NCI-H1092 treated with DMSO at 0.1 percent for 48 hours (cell line): ENCODE data around the gene CERS6.

ENCODE experiments used
- DNase-seq: peaks from one replicate; lab custom pipeline; 2025; lab: John Stamatoyannopoulos, UW

The CERS6 gene

GRCh38 chr2:168671932-168672331 lies 215.9 kb downstream of the CERS6 start:
- DNase-seq, result no peak

DNA sequence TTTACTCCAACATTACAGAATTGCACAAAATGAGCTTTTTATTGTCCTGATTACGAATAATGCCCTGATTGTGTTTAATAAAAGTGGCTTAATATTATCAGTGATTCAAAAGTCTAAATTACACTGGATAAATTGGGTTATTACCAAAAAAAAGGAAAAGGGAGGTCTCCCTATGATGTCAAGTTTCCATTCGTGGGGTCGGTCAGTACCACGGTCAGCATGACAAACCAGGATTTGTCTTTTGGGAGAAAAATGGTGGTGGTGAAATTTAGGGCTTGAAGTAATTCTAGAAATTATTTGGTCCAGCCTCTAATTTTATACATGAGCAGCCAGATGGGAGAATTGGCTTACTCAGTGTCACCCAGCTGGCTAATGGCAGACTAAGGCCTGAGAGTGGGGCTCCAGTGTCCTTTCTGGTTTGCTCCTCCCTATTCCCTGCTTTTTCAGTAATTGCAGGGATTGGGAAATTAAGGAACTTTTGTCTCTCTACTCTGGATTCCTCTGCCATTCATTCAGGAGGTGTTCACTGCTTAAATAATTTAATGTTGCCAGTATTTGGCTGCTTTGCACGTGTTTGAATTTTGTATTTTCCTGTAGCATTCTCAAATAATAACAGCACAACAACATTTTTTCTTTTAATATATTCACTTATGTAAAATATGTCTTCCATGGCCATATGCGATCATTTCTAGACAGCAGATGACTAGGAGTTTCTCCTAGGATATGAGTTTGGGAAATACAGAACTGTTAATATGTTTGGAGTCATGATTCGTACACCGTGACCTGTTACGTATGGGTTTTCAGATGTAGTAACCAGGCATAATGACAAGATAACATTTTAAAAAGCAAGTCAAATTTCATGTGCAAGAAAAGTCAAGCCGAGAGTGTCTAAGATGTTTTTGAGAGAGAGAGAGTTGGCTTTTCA lies 217.5 kb downstream of the CERS6 start:
- no peak for DNase-seq

GRCh38 chr2:168678153-168678853 lies 222.2 kb downstream of the CERS6 start:
- DNase-seq, result no peak

- no peak for DNase-seq
Measured at GRCh38 chr2:168679081-168679480, 223.0 kb downstream of the CERS6 start.

DNA sequence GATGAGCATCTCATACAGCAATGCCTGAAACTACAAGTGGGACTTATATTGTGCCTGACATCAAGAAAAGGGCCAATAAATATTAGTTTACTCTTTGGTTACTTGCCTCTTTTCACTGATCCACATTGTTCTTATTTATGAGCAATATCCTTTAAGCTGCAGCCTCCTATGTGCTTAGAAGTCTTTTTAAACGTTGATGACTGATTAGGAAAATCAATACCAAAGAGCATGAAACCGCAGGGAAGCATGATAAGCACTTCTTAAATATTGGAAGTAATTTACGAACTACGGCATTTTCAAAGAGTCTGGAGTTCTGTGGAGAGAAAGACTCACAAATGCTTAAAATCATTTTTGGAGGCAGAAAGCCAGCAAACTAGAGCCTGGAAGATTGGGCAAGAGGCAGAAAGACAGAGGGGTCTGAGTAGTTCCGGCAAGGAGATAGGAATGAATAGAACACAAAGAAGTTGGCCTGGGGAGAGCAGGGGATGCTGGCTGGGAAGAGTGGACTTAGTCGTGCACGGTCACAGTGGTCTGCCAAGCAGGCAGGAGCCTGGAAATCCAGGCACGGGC lies 223.8 kb downstream of the CERS6 start:
- DNase-seq, result no peak

- DNase-seq, result no peak
Measured at GRCh38 chr2:168683996-168684395, 227.9 kb downstream of the CERS6 start.

GRCh38 chr2:168684921-168685599 lies 229.0 kb downstream of the CERS6 start:
- DNase-seq, result no peak

DNA sequence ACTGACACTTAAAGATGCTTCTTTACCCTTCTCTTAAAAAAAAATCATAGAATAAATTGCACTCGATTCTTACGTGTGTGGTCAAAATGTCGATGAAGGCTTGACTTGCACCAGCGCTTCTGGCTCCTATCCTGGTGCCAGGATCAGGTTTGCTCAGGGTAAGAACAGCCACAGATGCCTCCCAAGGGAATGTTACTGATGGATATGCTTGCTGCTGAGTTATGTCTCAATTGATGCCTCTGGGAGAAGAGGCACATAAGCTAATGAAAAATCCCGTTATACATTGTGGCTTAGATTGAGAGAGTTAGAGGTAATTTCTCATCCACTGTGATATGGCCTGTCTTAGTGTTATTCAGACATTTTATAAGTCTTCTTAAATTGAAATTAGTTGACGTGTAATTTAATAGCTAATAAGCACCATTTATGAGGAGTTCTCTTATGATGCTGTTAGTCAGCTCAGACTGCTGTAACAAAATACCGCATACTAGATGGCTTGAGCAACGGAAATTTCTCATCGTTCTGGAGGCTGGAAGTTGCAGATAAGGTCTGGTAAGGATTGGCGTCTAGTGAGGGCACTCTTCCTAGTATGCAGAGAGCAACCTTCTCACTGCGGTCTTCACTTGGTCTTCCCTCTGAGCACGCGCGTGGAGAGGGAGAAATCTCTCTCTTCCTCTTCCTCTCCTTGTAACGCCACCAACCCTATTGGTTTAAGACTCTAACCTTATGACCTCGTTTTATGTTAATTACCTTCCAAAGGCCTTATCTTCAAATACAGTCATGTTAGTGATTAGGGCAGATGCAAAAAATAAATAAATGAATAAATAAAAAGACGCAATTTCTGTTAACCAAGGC lies 229.8 kb downstream of the CERS6 start:
- peak; percentile 37 for DNase-seq

DNA sequence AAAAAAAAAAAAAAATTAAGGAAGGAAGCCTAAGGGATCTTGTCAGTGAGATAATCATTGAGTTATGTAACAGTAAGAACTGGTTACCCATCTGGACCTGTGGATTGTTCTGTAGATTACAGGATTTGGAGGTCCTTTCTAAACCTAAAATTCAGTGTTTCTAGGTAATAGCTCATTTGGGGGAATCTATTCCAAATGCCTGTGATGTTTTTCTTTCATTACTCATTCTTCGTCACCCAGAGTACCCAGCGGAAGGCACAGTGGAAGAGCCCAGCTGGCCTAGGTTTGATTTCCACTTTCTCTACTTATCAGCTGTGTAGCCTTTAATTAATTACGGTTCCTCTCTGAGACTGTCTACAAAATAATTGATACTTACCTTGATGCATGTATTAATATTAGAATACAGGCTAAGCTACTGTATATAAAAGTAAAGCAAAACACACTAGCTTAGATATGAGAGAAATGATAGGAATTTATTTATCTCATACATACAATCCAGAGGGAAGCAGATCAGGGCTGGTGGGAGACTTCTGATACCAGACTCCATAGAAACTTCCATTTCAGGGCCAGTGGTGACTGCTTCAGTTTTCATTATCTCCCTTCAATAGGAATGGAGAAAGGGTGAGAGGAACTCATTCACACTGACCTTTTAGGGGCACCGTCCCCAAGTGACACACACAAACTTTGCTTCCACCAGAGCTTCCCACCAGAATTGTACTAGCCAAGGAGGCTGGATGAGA lies 230.6 kb downstream of the CERS6 start:
- DNase-seq, result no peak

DNA sequence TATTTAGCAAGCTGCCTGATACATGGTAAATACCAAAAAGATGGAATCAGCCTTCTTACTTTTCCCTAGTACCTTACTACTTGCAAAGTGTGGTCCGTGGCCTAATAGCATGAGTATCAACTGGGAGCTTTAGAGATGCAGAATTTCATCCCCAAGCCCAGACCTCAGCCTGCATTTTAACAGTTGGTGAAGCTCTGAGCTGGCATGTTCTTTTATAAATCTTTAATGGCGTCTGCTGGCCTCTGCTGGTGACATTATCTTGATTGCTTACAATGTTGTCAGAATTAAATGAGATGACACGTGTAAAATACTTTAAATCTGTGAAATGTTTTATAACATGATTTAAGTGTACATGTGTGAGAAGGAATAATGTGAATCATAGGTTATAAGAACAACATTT lies 231.2 kb downstream of the CERS6 start:
- DNase-seq, result no peak

GRCh38 chr2:168690381-168690885 lies 234.4 kb downstream of the CERS6 start:
- DNase-seq, result no peak

DNA sequence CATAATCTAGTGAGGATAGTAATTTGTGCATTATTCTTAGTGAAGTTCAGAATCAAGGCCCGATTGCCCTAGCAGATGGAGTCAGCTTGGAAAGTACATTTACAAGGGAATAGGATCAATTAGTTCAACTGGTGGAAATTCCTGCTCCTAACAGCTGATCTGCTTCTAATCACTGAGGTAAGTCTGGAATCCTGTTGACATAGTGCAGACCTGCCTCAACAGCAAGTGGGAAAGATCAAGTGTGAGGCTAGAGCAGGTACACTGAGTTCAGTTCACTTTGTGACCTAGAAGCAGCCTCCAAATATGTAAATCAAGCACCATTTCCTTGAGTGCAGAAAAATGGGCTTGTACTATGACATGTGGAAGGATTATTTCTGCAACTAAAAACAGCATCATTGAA lies 235.1 kb downstream of the CERS6 start:
- no peak for DNase-seq

DNA sequence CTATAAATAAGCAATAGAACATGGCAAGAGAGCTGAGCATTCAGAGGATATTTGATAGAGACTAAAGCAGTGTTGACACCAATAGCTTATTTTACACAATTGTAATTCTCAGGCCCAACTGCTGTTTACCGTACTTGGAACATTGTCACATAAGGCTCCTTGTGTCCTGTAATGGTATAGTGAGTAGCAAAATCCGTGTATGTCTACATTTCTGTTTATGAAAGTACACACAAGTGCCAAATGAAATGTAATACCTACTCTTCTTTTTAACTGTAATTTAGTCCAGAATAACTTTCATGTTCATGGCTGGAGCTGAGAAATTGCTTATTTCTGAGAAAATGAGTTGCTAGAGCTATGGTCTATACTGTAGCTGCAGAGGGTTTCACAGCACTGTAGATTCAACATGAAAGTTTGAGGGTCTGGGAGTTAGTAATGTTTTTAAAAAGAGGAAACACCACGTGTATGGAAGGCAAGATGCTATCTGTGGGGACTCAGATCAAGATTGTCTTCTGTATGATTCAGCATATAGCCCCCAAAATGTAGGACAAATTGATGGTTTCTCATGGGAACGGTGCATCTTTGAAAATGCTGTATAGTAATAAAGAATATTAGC lies 236.2 kb downstream of the CERS6 start:
- DNase-seq, result no peak

GRCh38 chr2:168694173-168694572 lies 238.1 kb downstream of the CERS6 start:
- no peak for DNase-seq

DNA sequence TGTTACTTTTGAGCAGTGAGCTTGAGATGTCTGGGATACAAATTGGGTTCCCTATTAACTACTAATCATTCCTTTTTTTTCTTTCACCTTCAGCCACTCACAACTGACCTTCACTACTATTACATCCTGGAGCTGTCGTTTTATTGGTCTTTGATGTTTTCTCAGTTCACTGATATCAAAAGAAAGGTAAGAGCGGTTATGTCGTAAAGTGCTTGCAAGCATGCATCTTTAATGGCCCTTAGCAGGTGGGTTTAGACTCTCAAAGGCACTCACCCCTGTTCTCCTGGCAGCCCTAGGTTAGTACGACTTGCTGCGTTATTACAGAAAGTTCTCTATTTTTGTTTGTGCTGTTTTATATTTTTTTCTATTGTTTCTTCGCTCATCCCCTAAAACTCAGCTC lies 238.8 kb downstream of the CERS6 start:
- DNase-seq, result no peak

- no peak for DNase-seq
Measured at GRCh38 chr2:168697668-168698121, 241.6 kb downstream of the CERS6 start.

DNA sequence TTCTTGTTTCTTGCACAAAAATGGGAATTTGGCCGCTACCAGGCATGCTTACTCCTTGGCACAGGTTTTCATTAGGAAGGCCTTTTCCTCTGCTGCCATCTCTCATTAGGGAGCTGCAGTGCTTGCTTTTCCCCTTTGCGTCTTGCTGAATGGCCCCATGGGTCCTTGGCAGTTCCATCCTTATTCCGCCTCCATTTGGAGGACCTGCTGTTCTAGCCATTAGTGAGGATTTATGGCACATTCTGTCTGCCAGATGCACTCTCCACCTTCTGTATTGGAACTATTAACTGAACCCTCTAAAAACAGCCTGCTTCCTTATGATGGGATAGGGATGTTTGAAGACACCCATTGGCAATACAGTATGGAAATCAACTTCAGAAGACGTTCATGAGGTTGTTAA lies 242.9 kb downstream of the CERS6 start:
- peak; percentile 55 for DNase-seq

GRCh38 chr2:168699844-168700417 lies 243.9 kb downstream of the CERS6 start:
- DNase-seq, result peak; percentile 40

GRCh38 chr2:168700615-168701245 lies 244.7 kb downstream of the CERS6 start:
- DNase-seq, result no peak
